ENCODE results near the gene RBPMS2.

DNA sequence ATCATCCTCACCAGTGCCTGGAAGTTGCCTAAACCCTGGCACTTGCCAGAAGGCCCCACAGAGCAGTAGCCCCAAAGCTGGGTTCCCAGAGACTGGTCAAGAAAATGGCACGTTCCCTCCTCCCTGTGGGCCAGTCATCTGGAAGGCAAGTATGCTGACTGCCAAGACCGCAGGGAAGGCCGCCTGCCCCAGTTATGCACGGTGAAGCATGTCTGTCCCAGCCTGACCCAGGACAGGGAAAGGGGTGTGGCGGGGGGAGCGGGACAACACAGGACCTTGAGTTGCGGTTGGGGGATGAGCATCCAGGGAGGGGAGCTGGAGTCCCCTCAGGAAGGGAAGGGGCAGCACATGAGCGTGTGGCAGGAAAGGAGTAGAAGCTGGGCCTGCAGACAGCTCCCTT is 33.0 kb downstream of the RBPMS2 start:
- TF ChIP-seq CTCF (IDR thresholded peaks at IDR 0.05) (no peak), POLR2A (IDR thresholded peaks at IDR 0.05) (no peak)
